Activated T-helper 1 cell treated with anti-CD3 and anti-CD28 coated beads, Interleukin-12 subunit alpha, Interleukin-12 subunit beta, Interleukin-2, Interleukin-4 antibody, amounts not matched to agents 30 ng/mL and 10 ng/mL and 1 ng/mL, durations not matched to agents 14 hours and 24 hours and 36 hours (primary cell): ENCODE results near the gene LIMK2. TPM values are rescaled to one million over a fixed set of nuclear protein-coding genes. Genes with fewer than 3 reads are reported as not detected.
A peak's percentile ranks its signal among the peaks of the same experiment; 100 is the strongest.
"Not testable (repeated sequence)": the region's sequence is repeated elsewhere in the genome, so short reads cannot be mapped to it uniquely, and the experiment has no call there.

Experiments
- DNase-seq: peaks from one replicate; pipeline ENCODE4 v3.0.0; 2021; ENCODE audit warnings: low spot score
- H3K27ac Mint-ChIP-seq: one replicate; pipeline ENCODE4 v1.8.0; 2021; ENCODE audit warnings: mild to moderate bottlenecking, mixed read lengths
- H3K27me3 Mint-ChIP-seq: one replicate; pipeline ENCODE4 v1.8.0; 2022; ENCODE audit warnings: mild to moderate bottlenecking, moderate library complexity, mixed read lengths; ENCODE audit not compliant: insufficient read depth
- H3K36me3 Mint-ChIP-seq: one replicate; pipeline ENCODE4 v1.8.0; 2021; ENCODE audit warnings: low read depth, mixed read lengths
- H3K4me1 Mint-ChIP-seq: one replicate; pipeline ENCODE4 v1.8.0; 2021; ENCODE audit warnings: low read depth, mixed read lengths
- H3K4me3 Mint-ChIP-seq: one replicate; pipeline ENCODE4 v1.8.0; 2021; ENCODE audit warnings: mild to moderate bottlenecking, moderate library complexity, mixed read lengths
- H3K9me3 Mint-ChIP-seq: one replicate; pipeline ENCODE4 v1.8.0; 2021; ENCODE audit warnings: mixed read lengths
- intact Hi-C: fragments of 100-400 bp; cut with micrococcal nuclease; formaldehyde crosslinking; loops from one replicate; pipeline ENCODE4 v1.15.1; 2024
- total RNA-seq: library from RNA; stranded (reverse); gene quantifications from 2 replicates; pipeline ENCODE4 v1.2.3, GENCODE V29; 2022

LIMK2 gene
- total RNA-seq, 1 donor from 2014 or later, result 39.8 TPM

- intact Hi-C loops, result no loop called here
- H3K27ac Mint-ChIP-seq, result no peak overlapping the region
- DNase-seq, result no peak
- no peaks in the 10 kb centered on the region for H3K27me3 Mint-ChIP-seq
- peaks cover 3% of the 10 kb centered on the region for H3K36me3 Mint-ChIP-seq
- H3K4me1 Mint-ChIP-seq, result peaks cover 42% of the 10 kb centered on the region
- H3K9me3 Mint-ChIP-seq, result no peaks in the 10 kb centered on the region
- no peak overlapping the region for H3K4me3 Mint-ChIP-seq
These were observed 26.0 kb downstream of the LIMK2 start for GRCh38 chr22:31238057-31238456.

- Mint-ChIP-seq H3K27me3 (no peaks in the 10 kb centered on the region), H3K9me3 (no peaks in the 10 kb centered on the region), H3K4me1 (peaks cover 38% of the 10 kb centered on the region), H3K27ac (no peak overlapping the region), H3K4me3 (no peak overlapping the region), H3K36me3 (no peaks in the 10 kb centered on the region)
- intact Hi-C loops, result no loop called here
- no peak for DNase-seq
These were observed 27.8 kb downstream of the LIMK2 start for GRCh38 chr22:31239771-31240370.

DNA sequence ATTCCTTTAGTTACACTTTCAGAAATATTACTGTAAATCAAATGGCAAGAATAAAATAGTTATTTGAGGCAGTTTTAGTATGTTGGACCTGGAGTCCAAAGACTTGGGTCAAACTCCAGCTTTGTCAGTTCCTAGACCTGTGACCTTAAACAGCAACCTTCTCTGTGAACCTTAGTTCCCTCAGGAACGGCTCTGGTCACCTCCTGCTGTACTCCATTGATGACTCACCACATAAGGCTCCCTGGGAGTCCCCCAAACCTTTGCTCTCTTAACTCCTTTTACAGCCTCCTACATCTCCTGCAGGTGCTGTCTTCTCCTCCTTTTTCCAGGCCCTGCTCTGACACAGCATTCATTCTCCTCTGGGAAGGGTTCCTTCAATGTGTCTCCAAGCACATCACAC, 29.1 kb downstream of the LIMK2 start:
- Mint-ChIP-seq H3K4me3 (no peak overlapping the region), H3K36me3 (no peaks in the 10 kb centered on the region), H3K27ac (peak overlapping the region; percentile 33), H3K9me3 (no peaks in the 10 kb centered on the region), H3K4me1 (peaks cover 34% of the 10 kb centered on the region), H3K27me3 (no peaks in the 10 kb centered on the region)
- intact Hi-C loops, result no loop called here
- DNase-seq, result no peak

- Mint-ChIP-seq H3K9me3 (no peaks in the 10 kb centered on the region), H3K36me3 (no peaks in the 10 kb centered on the region), H3K4me1 (peaks cover 37% of the 10 kb centered on the region), H3K27ac (no peak overlapping the region), H3K27me3 (no peaks in the 10 kb centered on the region), H3K4me3 (no peak overlapping the region)
- no peak for DNase-seq
- intact Hi-C loops, result no loop called here
These were observed 29.8 kb downstream of the LIMK2 start for GRCh38 chr22:31241936-31242335.

GRCh38 chr22:31243339-31244045, 31.4 kb downstream of the LIMK2 start:
- Mint-ChIP-seq H3K27ac (no peak overlapping the region), H3K36me3 (no peaks in the 10 kb centered on the region), H3K4me3 (no peak overlapping the region), H3K9me3 (no peaks in the 10 kb centered on the region), H3K27me3 (no peaks in the 10 kb centered on the region), H3K4me1 (peaks cover 43% of the 10 kb centered on the region)
- no peak for DNase-seq
- intact Hi-C loops, result no loop called here

- DNase-seq, result no peak
- Mint-ChIP-seq H3K27ac (no peak overlapping the region), H3K36me3 (no peaks in the 10 kb centered on the region)
These were observed 32.2 kb downstream of the LIMK2 start for GRCh38 chr22:31244046-31244942.

DNA sequence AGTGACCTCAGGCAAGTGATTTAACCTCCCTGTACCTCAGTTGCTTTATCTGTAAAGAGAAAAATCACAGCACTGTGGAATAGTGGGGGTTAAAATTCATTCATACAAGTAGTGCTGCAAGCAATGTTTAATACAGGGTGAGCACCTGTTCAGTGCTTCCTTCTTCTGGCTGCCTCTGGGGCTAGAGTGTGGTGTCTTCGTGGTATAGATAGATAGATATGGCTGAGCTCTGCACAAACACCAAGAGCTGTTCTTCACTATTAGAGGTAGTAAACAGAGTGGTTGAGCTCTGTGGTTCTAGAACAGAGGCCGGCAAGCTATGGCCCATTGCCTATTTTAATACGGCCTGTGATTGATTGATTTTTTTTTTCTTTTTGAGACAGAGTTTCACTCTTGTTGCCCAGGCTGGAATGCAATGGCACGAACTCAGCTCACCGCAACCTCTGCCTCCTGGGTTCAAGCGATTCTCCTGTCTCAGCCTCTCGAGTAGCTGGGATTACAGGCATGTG, 32.9 kb downstream of the LIMK2 start:
- no peaks in the 10 kb centered on the region for H3K36me3 Mint-ChIP-seq
- no peak overlapping the region for H3K27ac Mint-ChIP-seq
- intact Hi-C loops, result no loop called here
- H3K27me3 Mint-ChIP-seq, result no peaks in the 10 kb centered on the region
- no peak for DNase-seq
- H3K4me1 Mint-ChIP-seq, result peaks cover 34% of the 10 kb centered on the region
- no peaks in the 10 kb centered on the region for H3K9me3 Mint-ChIP-seq
- H3K4me3 Mint-ChIP-seq, result no peak overlapping the region

More at GRCh38 chr22:31244046-31244942, 32.2 kb downstream of the LIMK2 start:
- Mint-ChIP-seq H3K27me3 (no peaks in the 10 kb centered on the region), H3K4me3 (no peak overlapping the region), H3K4me1 (peaks cover 40% of the 10 kb centered on the region), H3K9me3 (no peaks in the 10 kb centered on the region)
- intact Hi-C loops, result no loop called here

DNA sequence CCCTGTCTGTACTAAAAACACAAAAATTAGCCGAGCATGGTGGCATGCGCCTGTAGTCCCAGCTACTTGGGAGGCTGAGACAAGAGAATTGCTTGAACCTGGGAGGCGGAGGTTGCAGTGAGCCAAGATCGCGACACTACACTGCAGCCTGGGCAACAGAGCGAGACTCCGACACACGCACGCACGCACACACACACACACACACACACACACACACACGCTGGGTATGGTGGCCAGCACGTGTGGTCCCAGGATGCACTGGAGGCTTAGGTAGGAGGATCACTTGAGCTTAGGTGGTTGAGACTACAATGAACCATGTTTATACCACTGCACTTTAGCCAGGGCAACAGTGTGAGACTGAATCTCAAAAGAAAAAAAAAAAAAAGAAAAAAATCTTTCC, 33.9 kb downstream of the LIMK2 start:
- intact Hi-C loops, H3K36me3 Mint-ChIP-seq, H3K4me3 Mint-ChIP-seq, H3K27ac Mint-ChIP-seq, H3K9me3 Mint-ChIP-seq, DNase-seq, H3K27me3 Mint-ChIP-seq: not testable (repeated sequence)
- peaks cover 28% of the 10 kb centered on the region for H3K4me1 Mint-ChIP-seq

DNA sequence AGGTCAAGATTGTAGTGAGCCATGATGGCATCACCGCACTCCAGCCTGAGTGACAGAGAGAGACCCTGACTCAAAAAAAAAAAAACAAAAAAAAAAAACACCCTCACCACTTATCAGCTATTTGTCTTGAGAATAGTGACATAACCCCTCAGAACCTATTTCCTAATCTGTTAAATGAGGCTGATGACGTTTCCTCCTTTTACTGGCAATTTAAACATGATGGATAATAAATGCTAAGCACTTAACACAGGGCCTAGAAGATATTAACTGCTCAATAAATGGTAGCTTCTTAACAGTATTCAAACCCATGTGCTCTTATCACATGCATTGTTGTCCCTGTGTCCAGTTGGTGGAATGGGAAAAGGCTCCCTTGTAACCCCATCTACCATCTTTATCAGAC, 34.6 kb downstream of the LIMK2 start:
- intact Hi-C loops, result no loop called here
- Mint-ChIP-seq H3K4me1 (peaks cover 28% of the 10 kb centered on the region), H3K4me3 (no peak overlapping the region), H3K36me3 (no peaks in the 10 kb centered on the region), H3K9me3 (no peaks in the 10 kb centered on the region), H3K27ac (no peak overlapping the region), H3K27me3 (no peaks in the 10 kb centered on the region)
- DNase-seq, result no peak

GRCh38 chr22:31247726-31248125, 35.6 kb downstream of the LIMK2 start:
- H3K27me3 Mint-ChIP-seq, result no peaks in the 10 kb centered on the region
- intact Hi-C loops, result loop anchor here (1.0 kb wide), 1 partner anchor 39 kb away; no protein-coding TSS in a partner anchor
- peak overlapping the region; percentile 73 for H3K27ac Mint-ChIP-seq
- DNase-seq, result no peak
- H3K4me1 Mint-ChIP-seq, result peaks cover 23% of the 10 kb centered on the region
- H3K36me3 Mint-ChIP-seq, result no peaks in the 10 kb centered on the region
- H3K4me3 Mint-ChIP-seq, result peak overlapping the region; percentile 44
- H3K9me3 Mint-ChIP-seq, result no peaks in the 10 kb centered on the region

DNA sequence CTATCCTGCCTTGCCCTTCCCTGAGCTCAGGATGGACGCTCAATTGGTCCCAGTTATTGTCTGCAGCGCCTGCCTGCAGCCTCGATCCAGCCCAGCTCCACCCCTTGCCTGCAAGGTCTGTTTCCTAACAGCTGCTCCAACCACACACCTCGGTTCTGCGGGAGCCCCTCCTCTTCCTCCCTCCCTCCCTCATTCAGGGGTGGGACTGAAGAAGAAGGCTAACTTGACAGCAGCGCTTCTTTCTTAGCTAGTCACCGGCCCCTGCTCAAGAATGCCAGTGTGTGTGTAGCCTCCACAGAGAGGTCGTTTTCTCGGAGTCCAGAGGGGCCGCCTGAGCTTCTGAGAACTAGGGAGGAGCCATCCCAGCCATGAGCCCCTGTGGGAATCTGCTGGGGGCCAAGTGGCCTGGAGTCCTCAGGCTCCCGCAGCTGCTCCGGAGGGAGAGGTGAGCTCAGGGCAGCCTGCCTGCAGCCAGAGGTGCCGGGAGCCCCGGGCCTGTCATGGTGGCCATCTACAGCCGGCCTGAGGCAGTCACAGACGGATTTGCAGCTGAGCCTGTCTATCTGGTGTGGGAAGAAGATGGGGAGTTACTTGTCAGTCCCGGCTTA, 36.1 kb downstream of the LIMK2 start:
- Mint-ChIP-seq H3K36me3 (no peaks in the 10 kb centered on the region), H3K9me3 (no peaks in the 10 kb centered on the region), H3K4me1 (peaks cover 28% of the 10 kb centered on the region), H3K27ac (peak overlapping the region; percentile 73), H3K4me3 (peak overlapping the region; percentile 44), H3K27me3 (no peaks in the 10 kb centered on the region)
- intact Hi-C loops, result loop anchor here (1.0 kb wide), 1 partner anchor 38 kb away; no protein-coding TSS in a partner anchor
- peak; percentile 66 for DNase-seq
